ENCODE measurements around the gene SELENOO.

SELENOO gene

DNA sequence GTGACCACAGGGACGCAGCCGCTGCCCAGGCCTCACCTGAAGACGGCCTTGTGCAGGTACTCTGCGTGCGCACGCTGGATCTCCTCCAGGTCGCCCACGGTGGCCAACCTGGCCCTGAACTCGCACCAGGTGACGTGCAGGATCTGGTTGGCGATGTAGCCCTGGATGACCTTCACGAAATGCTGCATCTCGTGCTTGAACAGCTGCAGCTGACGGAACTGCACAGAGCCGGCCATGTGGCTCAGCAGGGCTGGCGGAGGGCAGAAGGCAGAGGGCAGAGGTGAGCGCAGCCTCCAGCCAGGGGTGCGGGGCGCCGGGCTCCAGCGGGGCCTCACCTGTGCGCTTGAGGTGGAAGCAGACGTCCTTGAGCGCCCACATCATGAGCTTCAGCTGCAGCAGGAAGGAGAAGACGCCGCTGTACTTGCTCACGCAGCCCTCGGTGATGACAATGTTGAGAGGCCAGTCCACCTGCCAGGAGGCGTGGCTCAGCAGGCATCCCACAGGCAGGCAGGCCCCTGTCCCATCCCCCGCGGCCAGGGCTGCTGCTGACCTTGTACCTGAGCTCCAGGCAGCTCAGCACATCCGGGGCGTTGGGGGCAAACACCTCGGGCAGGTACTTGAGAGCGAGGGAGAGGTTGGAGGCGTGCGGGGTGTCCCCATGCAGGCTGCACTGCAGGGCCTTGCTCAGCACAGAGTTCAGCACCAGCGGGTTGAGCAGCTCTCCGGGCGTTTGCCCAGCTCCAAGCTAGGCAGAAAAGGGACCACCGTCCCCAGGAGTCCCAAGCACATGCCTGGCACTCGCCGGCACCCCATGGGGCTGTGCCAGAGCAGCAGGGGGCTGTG, 17.6 kb downstream of the SELENOO start:
- no peak for DNase-seq

GRCh38 chr22:50218996-50219727, 18.4 kb downstream of the SELENOO start:
- no peak for DNase-seq

GRCh38 chr22:50219800-50220602, 19.2 kb downstream of the SELENOO start:
- DNase-seq, result no peak

GRCh38 chr22:50220603-50221409, 20.0 kb downstream of the SELENOO start:
- DNase-seq, result no peak

GRCh38 chr22:50221410-50222300, 20.8 kb downstream of the SELENOO start:
- no peak for DNase-seq

DNA sequence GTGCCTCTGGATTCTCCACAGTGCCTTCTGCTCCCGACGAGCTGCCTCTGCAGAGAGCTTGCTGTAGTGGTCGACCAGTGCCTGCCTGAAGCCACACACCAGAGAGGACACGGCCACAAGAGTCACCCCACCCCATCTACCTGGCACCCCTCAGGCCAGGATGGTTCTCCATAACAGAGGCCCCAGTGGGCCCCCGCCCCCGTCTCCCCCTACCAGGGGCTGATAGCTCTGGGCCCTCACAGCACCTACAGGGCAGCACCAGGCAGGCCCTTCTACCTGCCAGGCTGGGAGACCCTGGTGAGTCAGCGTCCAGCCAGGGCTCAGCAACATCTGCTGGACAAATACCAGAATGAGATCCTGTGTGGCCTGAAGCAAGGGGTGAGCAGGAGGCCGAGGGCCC, 21.7 kb downstream of the SELENOO start:
- DNase-seq, result no peak

GRCh38 chr22:50224071-50224470, 23.3 kb downstream of the SELENOO start:
- DNase-seq, result no peak

GRCh38 chr22:50225200-50225969, 24.6 kb downstream of the SELENOO start:
- no peak for DNase-seq

DNA sequence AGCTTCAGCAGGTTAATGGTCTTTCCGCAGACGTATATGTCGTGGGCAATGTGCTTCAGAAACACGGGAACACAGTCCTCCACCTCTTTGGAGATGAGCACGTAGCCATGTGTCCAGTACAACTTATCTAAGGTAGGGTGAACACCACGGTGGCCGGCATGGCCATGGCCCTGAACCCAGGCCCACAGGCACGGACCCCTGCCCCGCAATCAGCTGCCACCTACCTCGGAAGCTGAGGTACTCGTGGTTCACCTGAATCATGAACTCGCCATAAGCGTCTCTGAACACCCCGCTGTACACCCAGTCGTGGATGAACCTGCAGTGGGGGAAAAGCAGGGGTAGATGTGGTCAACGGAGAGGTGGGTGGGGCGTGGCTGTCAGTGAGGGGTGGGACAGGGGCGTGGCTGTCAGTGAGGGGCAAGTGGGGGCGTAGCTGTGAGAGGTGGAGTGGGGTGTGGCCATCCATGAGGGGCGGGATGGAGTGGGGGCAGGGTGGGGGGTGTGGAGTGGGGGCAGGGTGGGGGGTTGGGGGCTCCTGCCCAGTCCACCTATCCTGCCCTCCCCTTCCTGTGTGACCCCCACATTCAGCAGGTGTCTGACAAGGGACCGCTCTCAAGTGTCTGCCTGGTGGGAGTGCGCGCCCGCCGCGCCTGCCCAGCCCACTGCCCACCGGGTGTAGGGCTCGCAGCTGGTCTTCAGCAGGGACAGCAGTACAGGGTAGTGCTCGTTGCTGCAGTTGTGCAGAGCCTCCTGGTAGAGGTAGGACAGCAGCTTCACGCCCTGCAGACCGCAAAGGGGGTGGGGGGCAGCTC, 25.5 kb downstream of the SELENOO start:
- DNase-seq, result no peak

- DNase-seq, result no peak
Measured at GRCh38 chr22:50226875-50227165, 26.0 kb downstream of the SELENOO start.

GRCh38 chr22:50227579-50228215, 26.9 kb downstream of the SELENOO start:
- no peak for DNase-seq

DNA sequence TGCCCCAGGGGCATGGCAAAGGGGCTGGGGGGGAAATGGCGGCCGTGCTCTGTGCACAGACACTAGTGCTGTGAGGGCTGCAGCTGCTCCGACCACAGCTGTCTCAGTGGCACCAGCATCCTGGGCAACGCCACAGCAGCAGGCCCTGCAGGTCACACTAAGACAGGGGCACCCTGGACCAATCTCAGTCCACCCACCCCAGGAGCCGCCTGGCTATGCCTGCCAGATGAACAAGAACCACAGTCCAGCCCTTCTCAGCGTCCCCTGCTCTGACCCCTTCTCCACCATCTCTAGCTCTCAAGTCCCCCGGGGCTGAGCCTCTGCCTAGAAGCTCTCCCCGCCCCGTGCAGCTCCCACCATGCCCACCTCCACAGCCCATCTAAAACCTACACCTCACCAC, 27.6 kb downstream of the SELENOO start:
- no peak for DNase-seq

DNA sequence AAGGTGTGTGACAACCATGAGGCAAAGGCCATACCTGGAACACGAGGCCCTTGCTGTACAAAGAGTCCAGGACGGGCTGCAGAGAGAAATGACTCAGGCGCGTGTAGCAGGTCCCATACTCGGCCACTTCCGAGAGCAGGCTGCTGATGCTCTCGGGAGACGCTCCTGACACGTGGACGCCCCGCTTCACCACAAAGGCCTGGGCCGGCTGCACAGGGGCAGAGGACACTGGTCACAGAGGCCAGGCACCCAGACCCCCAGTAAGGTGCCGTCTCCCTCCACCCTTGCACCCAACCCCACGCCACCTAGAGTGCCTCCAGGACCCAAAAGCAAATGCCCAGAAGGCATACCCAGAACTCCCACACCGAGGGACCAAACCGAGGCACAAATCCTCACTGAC, 28.6 kb downstream of the SELENOO start:
- DNase-seq, result no peak

DNA sequence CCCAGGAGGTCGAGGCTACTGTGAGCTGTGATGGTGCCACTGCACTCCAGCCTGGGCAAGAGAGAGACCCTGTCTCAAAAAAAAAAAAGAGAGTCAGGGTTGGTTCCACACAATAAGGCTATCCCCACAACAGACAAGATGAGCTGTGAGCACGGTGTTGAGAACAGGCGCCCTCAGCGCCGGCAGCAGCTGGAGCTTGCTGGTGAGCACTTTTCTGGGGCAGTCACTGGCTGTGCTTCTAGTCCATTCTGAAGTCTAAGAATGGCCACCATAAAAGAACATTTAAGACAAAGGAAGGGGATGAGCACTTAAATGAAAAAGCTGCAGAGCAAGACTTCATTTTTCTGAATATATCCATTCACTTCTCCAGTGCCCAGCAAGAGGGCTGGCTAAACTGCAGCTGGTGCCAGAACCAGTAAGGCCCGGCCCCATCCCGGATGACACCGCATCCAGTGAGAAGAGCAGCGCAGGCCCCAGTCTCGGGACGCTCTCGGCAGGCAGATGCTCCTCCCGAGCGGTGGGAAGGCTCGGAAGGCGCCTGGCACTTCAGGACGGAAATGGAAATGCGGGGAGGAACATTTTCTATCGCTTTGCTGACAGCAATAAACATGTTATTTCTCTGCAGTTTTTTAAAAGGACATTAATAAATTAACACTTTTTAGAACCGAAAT, 31.8 kb downstream of the SELENOO start:
- no peak for DNase-seq

DNA sequence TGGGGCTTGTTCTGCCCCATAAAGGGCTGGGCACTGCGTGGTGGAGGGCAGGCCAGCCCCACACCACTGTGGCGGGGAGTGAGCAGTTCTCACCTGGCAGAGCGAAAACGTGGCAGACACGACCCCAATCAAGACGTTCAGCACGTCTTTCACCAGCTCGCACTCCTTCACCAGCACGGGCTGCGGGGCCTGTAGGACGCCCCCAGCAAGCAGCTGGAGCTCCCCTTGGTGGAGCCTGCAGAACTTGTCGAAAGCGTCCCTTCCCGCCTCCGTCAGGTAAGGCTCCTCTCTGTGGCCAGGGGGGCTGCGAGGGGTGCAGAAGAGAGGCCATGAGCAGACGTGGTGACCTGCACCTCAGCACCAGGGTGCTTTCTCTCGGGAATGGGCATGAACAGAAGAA, 32.4 kb downstream of the SELENOO start:
- no peak for DNase-seq

- DNase-seq, result no peak
Measured at GRCh38 chr22:50236731-50237409, 36.1 kb downstream of the SELENOO start.

GRCh38 chr22:50238755-50239154, 37.9 kb downstream of the SELENOO start:
- no peak for DNase-seq

- no peak for DNase-seq
Measured at GRCh38 chr22:50242406-50242949, 41.7 kb downstream of the SELENOO start.
